Peyer's patch (tissue), 4 donors: Measurements from ENCODE around the gene POU6F2.

Source experiments
- POLR2A ChIP-seq, 2 donors: fragments of 450-650 bp; IDR thresholded peaks; one replicate each; pipeline ENCODE4 v1.5.1; 2017; ENCODE audit warnings: antibody characterized with exemption in 2 of 2, mild to moderate bottlenecking in 2 of 2, moderate library complexity in 2 of 2
- TF ChIP-seq, protein P1 (sequence below), 6 experiments: fragments of 450-650 bp in 4 of 6; fragments of 200-600 bp in 2 of 6; sonication (generic) in 1 of 6; IDR thresholded peaks; one replicate each; pipeline ENCODE4 v1.5.1; 2017 to 2019; ENCODE audit warnings: antibody characterized with exemption in 6 of 6, mild to moderate bottlenecking in 3 of 6, moderate library complexity in 1 of 6

DNA sequence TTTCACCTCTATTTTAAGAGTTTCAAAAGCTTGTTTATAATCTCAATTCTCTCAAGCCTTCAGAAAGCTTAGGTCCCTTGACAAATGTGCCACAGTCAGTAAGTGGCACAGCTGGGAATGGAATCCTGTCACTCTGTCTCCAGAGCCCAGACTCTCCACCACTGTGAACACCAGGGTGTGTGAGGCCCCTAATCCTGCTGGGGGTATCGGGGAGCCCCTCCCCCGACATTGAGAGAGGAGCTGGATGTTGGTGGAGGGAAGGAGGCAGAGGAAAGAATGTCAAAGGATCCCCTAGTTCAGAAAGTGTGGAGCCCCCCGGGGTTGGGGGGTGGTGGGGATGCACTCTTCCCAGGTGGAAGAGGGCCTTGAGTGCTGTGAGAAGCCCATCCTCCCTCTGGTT is 454.7 kb downstream of the POU6F2 start:
- TF ChIP-seq, protein P1, sequence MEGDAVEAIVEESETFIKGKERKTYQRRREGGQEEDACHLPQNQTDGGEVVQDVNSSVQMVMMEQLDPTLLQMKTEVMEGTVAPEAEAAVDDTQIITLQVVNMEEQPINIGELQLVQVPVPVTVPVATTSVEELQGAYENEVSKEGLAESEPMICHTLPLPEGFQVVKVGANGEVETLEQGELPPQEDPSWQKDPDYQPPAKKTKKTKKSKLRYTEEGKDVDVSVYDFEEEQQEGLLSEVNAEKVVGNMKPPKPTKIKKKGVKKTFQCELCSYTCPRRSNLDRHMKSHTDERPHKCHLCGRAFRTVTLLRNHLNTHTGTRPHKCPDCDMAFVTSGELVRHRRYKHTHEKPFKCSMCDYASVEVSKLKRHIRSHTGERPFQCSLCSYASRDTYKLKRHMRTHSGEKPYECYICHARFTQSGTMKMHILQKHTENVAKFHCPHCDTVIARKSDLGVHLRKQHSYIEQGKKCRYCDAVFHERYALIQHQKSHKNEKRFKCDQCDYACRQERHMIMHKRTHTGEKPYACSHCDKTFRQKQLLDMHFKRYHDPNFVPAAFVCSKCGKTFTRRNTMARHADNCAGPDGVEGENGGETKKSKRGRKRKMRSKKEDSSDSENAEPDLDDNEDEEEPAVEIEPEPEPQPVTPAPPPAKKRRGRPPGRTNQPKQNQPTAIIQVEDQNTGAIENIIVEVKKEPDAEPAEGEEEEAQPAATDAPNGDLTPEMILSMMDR (IDR thresholded peaks at IDR 0.05) = no peak
- TF ChIP-seq POLR2A (IDR thresholded peaks at IDR 0.05) = no peak
